GM21619 (cell line): ENCODE results near the gene KRTAP5-9.
"Not testable (repeated sequence)": the region's sequence is repeated elsewhere in the genome, so short reads cannot be mapped to it uniquely, and the experiment has no call there.

Experiments
- ATAC-seq: cut with Tn5 transposase; IDR thresholded peaks from one replicate; pipeline ENCODE4 v1.9.1; 2021; ENCODE audit not compliant: unreplicated experiment

Gene KRTAP5-9

GRCh38 chr11:71581826-71582225 lies 33.6 kb downstream of the KRTAP5-9 start:
- ATAC-seq, result no peak

- ATAC-seq, result no peak
Observed at GRCh38 chr11:71582309-71582895, 34.2 kb downstream of the KRTAP5-9 start, which contains the start of gene KRTAP5-11. Gene KRTAP5-11 (minus strand): TSS chr11:71582875. CDS start chr11:71582837, 38 bp downstream.

- not testable (repeated sequence) for ATAC-seq
Observed at GRCh38 chr11:71582969-71583368, 34.7 kb downstream of the KRTAP5-9 start.

GRCh38 chr11:71585673-71586072 lies 37.5 kb downstream of the KRTAP5-9 start:
- ATAC-seq, result not testable (repeated sequence)

GRCh38 chr11:71588314-71588713 lies 40.1 kb downstream of the KRTAP5-9 start:
- not testable (repeated sequence) for ATAC-seq

GRCh38 chr11:71588822-71589545 lies 40.8 kb downstream of the KRTAP5-9 start:
- ATAC-seq, result not testable (repeated sequence)

GRCh38 chr11:71589546-71589920 lies 41.3 kb downstream of the KRTAP5-9 start:
- not testable (repeated sequence) for ATAC-seq
